Aorta (tissue), 5 donors: ENCODE measurements around the gene EPHB2. TPM values are rescaled to one million over a fixed set of nuclear protein-coding genes. Genes with fewer than 3 reads are reported as not detected.
A peak's percentile ranks its signal among the peaks of the same experiment; 100 is the strongest.

Experiments
- ATAC-seq: fragments of 200-7000 bp; cut with Tn5 transposase; one replicate; pipeline ENCODE4 v1.9.1; 2022; ENCODE audit warnings: moderate library complexity; ENCODE audit not compliant: low FRiP score
- DNase-seq, 2 donors: peaks; one replicate each; pipeline ENCODE4 v3.0.0-alpha.2; 2020
- H3K27ac ChIP-seq, 2 donors: one replicate each; pipeline ENCODE4 v1.5.1; 2013; ENCODE audit warnings: low read length in 2 of 2, mild to moderate bottlenecking in 2 of 2, moderate library complexity in 2 of 2, control low read depth in 1 of 2, inconsistent platforms in 1 of 2, low read depth in 1 of 2
- H3K27me3 ChIP-seq, 2 donors: one replicate each; pipeline ENCODE4 v1.6.1; 2013; ENCODE audit warnings: control low read depth in 1 of 2, low read length in 1 of 2, mild to moderate bottlenecking in 1 of 2, moderate library complexity in 1 of 2; ENCODE audit not compliant: insufficient read depth in 2 of 2, control insufficient read depth in 1 of 2
- H3K36me3 ChIP-seq, 2 donors: one replicate each; pipeline ENCODE4 v1.6.1; 2013; ENCODE audit warnings: control low read depth in 1 of 2, low read length in 1 of 2, mild to moderate bottlenecking in 1 of 2; ENCODE audit not compliant: insufficient read depth in 2 of 2, control insufficient read depth in 1 of 2
- H3K4me1 ChIP-seq, 2 donors: one replicate each; pipeline ENCODE4 v1.6.1; 2013; ENCODE audit warnings: low read length in 2 of 2, control low read depth in 1 of 2, mild to moderate bottlenecking in 1 of 2, moderate library complexity in 1 of 2; ENCODE audit not compliant: insufficient read depth in 2 of 2, control insufficient read depth in 1 of 2
- H3K4me3 ChIP-seq, 2 donors: one replicate each; pipeline ENCODE4 v1.5.1; 2013; ENCODE audit warnings: low read length in 2 of 2, control low read depth in 1 of 2, mild to moderate bottlenecking in 1 of 2
- H3K9me3 ChIP-seq: one replicate; pipeline ENCODE4 v1.6.1; 2013; ENCODE audit warnings: mild to moderate bottlenecking, low read length; ENCODE audit not compliant: control insufficient read depth
- WGBS, 2 donors: extraction: QIAGEN DNeasy Blood & Tissue Kit; methylation state at CpG; one replicate each; pipeline ENCODE4 v1.1.7; 2013; 5-methylcytosine and 5-hydroxymethylcytosine counted together
- intact Hi-C, 2 donors: fragments of 100-400 bp; cut with DNase I; formaldehyde crosslinking; loops; one replicate each; pipeline versions ENCODE4 v1.14.2 to v1.15.0; 2022
- polyA plus RNA-seq, 2 donors: library from polyadenylated mRNA; stranded (reverse); fragments of 200-250 nt; gene quantifications; one replicate each; pipeline ENCODE4 v1.2.3, GENCODE V29; 2013
- total RNA-seq, 2 donors: library from RNA; stranded (reverse); fragmentation: NEBNext Ultra II Directional; extraction: Animal tissue kit (Norgen Biotek cat#: 25700); gene quantifications; one replicate each; pipeline ENCODE4 v1.2.1, GENCODE V29; 2021
- donor health status: healthy with polysubstance abuse.
- donor health status: Bipolar disorder and iron deficiency.
- donor health status: DM: no; HTN: no; CAD: no.
- donor health status: DM: no; HTN: no; CAD: no.
- donor health status: DM: yes; HTN: yes; CAD: no.

The EPHB2 gene
- total and polyA plus RNA-seq, 4 donors, result 0.87 to 16.6 (median 3.2) TPM

GRCh38 chr1:22850281-22850680 lies 139.6 kb downstream of the EPHB2 start:
- DNase-seq (no peak), ATAC-seq (no peak)
- H3K27me3 ChIP-seq, result no peaks in the 10 kb centered on the region
- intact Hi-C loops, result no loop called here
- no peak overlapping the region for H3K27ac ChIP-seq
- no peaks in the 10 kb centered on the region for H3K4me1 ChIP-seq
- H3K36me3 ChIP-seq, result no peaks in the 10 kb centered on the region
- H3K4me3 ChIP-seq, result no peak overlapping the region
- 88 to 89% methylated on average over 11 of the region's 11 CpGs for WGBS, 2 donors
- no peaks in the 10 kb centered on the region for H3K9me3 ChIP-seq

- Histone ChIP-seq H3K9me3 (no peaks in the 10 kb centered on the region), H3K27me3 (no peaks in the 10 kb centered on the region), H3K27ac (no peak overlapping the region), H3K36me3 (no peaks in the 10 kb centered on the region), H3K4me3 (no peak overlapping the region), H3K4me1 (no peaks in the 10 kb centered on the region)
- 91% methylated on average over 6 of the region's 6 CpGs for WGBS, 2 donors
- DNase-seq (peak in 1 of 2 donors; percentile 88), ATAC-seq (no peak)
- intact Hi-C loops, result no loop called here
These were observed 140.0 kb downstream of the EPHB2 start for GRCh38 chr1:22850681-22851080.

GRCh38 chr1:22851517-22851916 lies 140.9 kb downstream of the EPHB2 start:
- DNase-seq, result peak in 1 of 2 donors; percentile 71
- H3K4me1 ChIP-seq, result no peaks in the 10 kb centered on the region
- no peak overlapping the region for H3K4me3 ChIP-seq
- 92 to 96% methylated on average over 4 of the region's 4 CpGs for WGBS, 2 donors
- intact Hi-C loops, result no loop called here
- no peak for ATAC-seq
- no peaks in the 10 kb centered on the region for H3K27me3 ChIP-seq
- no peaks in the 10 kb centered on the region for H3K9me3 ChIP-seq
- no peak overlapping the region for H3K27ac ChIP-seq
- H3K36me3 ChIP-seq, result no peaks in the 10 kb centered on the region

- Histone ChIP-seq H3K4me1 (no peaks in the 10 kb centered on the region), H3K9me3 (no peaks in the 10 kb centered on the region), H3K27ac (no peak overlapping the region), H3K27me3 (no peaks in the 10 kb centered on the region), H3K4me3 (no peak overlapping the region), H3K36me3 (no peaks in the 10 kb centered on the region)
- WGBS, 2 donors, result 89 to 96% methylated on average over 6 of the region's 6 CpGs
- ATAC-seq (no peak), DNase-seq (no peak)
- intact Hi-C loops, result no loop called here
These were observed 141.6 kb downstream of the EPHB2 start for GRCh38 chr1:22852144-22852655.

- Histone ChIP-seq H3K4me1 (no peaks in the 10 kb centered on the region), H3K27me3 (no peaks in the 10 kb centered on the region), H3K27ac (no peak overlapping the region), H3K36me3 (no peaks in the 10 kb centered on the region), H3K9me3 (no peaks in the 10 kb centered on the region), H3K4me3 (no peak overlapping the region)
- ATAC-seq (peak; percentile 4), DNase-seq (no peak)
- intact Hi-C loops, result no loop called here
- 90 to 92% methylated on average over 9 of the region's 9 CpGs for WGBS, 2 donors
These were observed 143.1 kb downstream of the EPHB2 start for GRCh38 chr1:22853651-22854185.

GRCh38 chr1:22854688-22855565 lies 144.3 kb downstream of the EPHB2 start:
- WGBS, 2 donors, result 64 to 68% methylated on average over 6 of the region's 6 CpGs
- ATAC-seq, result no peak
- no peak for DNase-seq
- no peak overlapping the region for H3K4me3 ChIP-seq
- intact Hi-C loops, result no loop called here
- no peak overlapping the region for H3K27ac ChIP-seq
- H3K9me3 ChIP-seq, result no peaks in the 10 kb centered on the region
- no peaks in the 10 kb centered on the region for H3K4me1 ChIP-seq
- H3K27me3 ChIP-seq, result no peaks in the 10 kb centered on the region
- H3K36me3 ChIP-seq, result no peaks in the 10 kb centered on the region

GRCh38 chr1:22855668-22856606 lies 145.3 kb downstream of the EPHB2 start:
- DNase-seq (no peak), ATAC-seq (no peak)
- H3K27me3 ChIP-seq, result no peaks in the 10 kb centered on the region
- no peaks in the 10 kb centered on the region for H3K4me1 ChIP-seq
- no peaks in the 10 kb centered on the region for H3K9me3 ChIP-seq
- H3K36me3 ChIP-seq, result no peaks in the 10 kb centered on the region
- no peak overlapping the region for H3K27ac ChIP-seq
- no peak overlapping the region for H3K4me3 ChIP-seq
- intact Hi-C loops, result no loop called here
- 28 to 42% methylated on average over 15 of the region's 15 CpGs for WGBS, 2 donors

- H3K27ac ChIP-seq, result no peak overlapping the region
- H3K9me3 ChIP-seq, result no peaks in the 10 kb centered on the region
- H3K36me3 ChIP-seq, result no peaks in the 10 kb centered on the region
- ATAC-seq (no peak), DNase-seq (no peak)
- 92 to 94% methylated on average over 7 of the region's 7 CpGs for WGBS, 2 donors
- no peaks in the 10 kb centered on the region for H3K27me3 ChIP-seq
- intact Hi-C loops, result no loop called here
- H3K4me3 ChIP-seq, result no peak overlapping the region
- H3K4me1 ChIP-seq, result no peaks in the 10 kb centered on the region
These were observed 147.0 kb downstream of the EPHB2 start for GRCh38 chr1:22857661-22858060.
